Activated gamma-delta T cell (primary cell): ENCODE results near the gene MT1B.
"Not testable (repeated sequence)": the region's sequence is repeated elsewhere in the genome, so short reads cannot be mapped to it uniquely, and the experiment has no call there.

Source experiments
- DNase-seq: peaks from one replicate; lab custom pipeline; 2025; lab: John Stamatoyannopoulos, UW

Gene MT1B

DNA sequence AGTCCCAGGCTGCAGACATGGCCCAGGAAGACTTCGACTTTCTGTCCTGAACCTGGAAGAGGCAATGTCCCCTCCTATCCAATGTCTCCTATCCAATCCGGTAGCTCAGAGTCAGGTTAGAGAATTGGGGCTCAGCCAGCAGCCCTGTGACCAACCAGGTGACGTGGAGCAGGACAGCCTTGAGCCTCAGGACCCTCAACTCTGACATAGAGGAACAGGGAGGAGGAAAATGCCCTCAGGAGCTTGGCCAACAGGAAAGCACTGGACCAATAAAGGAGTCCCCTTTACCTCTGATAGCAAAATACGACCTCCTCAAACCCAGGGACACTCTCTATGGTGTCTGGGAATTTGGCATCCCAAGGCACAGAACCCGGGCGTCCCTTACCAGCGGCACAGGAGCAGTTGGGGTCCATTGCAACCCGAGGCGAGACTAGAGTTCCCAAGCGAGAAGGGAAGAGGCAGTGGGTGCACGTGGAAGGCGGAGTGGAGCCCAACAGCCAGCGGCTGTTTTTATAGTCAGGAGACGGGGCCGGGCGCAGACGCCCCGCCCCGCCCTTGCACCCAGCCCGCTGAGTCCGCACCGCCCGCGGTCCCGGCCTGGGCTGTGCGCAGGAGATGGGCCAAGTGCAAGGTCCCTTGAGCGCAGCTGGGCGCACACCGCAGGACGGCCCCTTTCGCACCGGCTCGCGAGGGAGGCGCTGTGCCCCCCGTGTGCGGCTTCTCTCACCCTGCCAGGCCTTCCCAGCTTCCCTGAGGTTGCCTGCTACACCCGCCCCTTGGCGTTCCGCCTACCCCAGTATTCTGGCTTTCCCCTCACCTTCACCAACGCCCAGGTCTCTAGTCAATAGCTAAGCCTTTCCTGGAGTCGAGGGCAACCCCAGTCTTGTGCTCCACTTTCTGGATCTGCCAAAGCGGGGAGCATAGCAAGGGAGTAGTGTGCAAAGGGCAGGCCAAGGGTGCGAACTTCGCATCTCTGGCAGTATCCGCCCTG is 16.2 kb downstream of the MT1B start, which contains the start of gene MT1G:
TSS of gene MT1G (minus strand) at position 485 of the 991 bp plus-strand sequence. CDS start at position 413, 72 bp downstream.
- no peak for DNase-seq

GRCh38 chr16:56669005-56669839 is 17.5 kb downstream of the MT1B start, which contains the start of gene MT1H:
TSS of gene MT1H (plus strand) at chr16:56669814. CDS start at chr16:56669885, 71 bp downstream.
- no peak for DNase-seq

GRCh38 chr16:56669840-56670619 is 18.3 kb downstream of the MT1B start:
- DNase-seq: no peak

DNA sequence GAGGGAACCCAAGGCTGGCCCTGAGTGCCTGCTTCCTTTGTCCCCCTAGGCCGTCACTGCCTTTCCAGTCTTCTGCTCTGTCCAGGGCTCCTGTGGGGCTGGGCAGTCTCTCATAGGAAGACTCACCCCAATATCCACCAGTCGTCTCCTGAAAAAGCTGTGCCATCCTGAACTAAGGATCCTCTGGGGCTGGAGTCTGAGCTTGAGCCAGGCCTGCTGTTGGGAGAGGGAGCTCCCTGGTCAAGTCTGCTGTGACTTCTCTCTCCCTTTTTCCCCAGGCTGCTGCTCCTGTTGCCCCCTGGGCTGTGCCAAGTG is 18.9 kb downstream of the MT1B start:
- no peak for DNase-seq

DNA sequence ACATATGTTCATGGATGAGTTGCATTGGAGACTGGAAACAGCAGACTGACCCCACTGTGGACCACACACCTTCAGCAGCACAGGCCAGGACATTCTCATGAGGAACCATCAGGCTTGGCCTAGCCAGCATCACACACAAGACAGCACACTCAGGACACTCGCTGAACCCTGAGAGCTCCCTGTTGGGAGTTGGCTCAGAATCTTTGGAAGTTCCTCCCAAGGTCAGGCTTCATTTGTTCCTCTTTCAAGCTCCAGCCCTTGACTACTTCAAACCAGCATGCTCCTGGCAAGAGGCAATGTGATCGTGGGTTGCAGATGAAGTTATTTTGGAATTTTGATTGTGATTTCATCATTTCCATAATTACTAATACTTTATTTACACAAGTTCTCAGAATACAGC is 20.0 kb downstream of the MT1B start:
- DNase-seq: not testable (repeated sequence)

GRCh38 chr16:56672171-56672570 is 20.5 kb downstream of the MT1B start:
- not testable (repeated sequence) for DNase-seq

- DNase-seq: no peak
Measured at GRCh38 chr16:56672761-56673536, 21.3 kb downstream of the MT1B start.

- no peak for DNase-seq
Measured at GRCh38 chr16:56673921-56674320, 22.2 kb downstream of the MT1B start.

GRCh38 chr16:56674570-56674969 is 22.9 kb downstream of the MT1B start:
- DNase-seq: not testable (repeated sequence)

DNA sequence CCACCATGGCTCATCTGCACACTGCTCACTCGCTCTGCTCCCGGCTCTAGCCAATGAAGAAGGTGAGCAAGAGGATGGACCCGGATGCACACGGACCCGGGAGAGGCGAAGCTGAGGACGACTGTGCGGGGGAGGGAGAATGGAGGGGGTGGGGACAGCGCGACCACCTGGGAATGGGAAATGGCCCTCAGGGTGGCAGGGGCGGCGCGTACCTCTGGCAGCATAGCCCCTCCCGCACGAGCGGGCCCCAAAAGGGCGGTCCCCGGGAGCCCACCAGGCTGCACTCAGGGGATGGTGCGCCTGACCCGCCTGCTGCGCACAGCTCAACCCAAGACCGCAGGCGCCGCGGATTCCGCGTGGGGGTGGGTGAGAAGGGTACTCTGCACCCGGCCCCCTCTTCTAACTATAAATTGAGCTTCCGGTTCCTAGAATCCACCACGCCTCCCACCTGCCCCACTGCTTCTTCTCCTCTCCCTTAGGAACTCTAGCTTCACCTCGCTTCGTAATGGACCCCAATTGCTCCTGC is 24.1 kb downstream of the MT1B start:
- DNase-seq: peak; percentile 42

GRCh38 chr16:56677474-56677873 is 25.8 kb downstream of the MT1B start:
- no peak for DNase-seq

DNA sequence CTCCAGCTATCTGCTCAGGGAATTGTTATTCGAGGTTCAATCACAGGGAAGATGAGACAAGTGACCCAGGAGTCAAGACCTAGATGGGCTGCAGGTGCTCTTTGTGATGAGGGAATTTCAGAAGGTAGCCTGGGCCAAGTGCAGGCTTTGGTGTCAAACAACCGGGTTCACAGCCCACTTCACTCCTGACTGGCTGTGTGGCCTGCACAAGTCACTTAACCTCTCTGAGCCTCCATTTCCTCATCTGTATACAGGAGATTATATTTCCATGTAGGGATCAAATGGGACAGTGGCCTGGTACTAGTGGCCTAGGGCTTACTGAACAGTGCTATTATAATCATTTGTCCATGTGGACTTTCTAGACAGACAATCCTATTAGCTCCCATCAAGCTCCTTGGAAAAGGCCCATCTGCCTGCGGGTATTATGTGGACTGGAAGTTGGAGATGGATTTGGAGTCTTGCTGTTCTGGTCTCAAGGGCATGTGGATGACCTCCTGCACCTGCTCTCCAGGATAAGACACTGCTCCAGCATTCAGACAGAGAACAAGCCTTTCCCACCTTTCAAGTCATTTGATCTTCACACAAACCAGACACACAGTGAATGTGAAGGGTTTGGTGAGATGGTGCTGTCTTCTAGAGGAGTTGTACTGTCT is 27.5 kb downstream of the MT1B start:
- DNase-seq: no peak

DNA sequence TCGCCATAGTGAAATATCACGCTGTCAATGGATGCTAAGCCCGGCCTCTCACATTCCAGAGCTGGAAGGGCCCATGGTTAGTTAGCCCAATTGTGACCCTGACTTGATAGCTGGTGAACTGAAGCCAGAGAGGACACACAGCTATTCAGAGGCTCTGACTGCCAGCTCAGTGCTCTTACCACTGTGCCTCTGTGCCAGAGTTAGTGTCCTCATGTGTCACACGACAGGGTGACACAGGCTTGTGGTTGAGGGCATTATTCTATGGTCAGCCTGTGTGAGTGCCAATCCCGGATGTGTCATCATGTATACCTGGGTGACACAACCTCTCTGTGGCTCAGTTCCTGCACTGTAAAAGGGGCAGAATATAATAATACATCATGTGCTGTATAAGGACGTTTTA is 28.1 kb downstream of the MT1B start:
- no peak for DNase-seq

GRCh38 chr16:56681939-56682702 is 30.4 kb downstream of the MT1B start, which contains the start of gene MT1X:
TSS of gene MT1X (plus strand) at chr16:56682470. CDS start at chr16:56682541, 71 bp downstream.
- peak; percentile 80 for DNase-seq

DNA sequence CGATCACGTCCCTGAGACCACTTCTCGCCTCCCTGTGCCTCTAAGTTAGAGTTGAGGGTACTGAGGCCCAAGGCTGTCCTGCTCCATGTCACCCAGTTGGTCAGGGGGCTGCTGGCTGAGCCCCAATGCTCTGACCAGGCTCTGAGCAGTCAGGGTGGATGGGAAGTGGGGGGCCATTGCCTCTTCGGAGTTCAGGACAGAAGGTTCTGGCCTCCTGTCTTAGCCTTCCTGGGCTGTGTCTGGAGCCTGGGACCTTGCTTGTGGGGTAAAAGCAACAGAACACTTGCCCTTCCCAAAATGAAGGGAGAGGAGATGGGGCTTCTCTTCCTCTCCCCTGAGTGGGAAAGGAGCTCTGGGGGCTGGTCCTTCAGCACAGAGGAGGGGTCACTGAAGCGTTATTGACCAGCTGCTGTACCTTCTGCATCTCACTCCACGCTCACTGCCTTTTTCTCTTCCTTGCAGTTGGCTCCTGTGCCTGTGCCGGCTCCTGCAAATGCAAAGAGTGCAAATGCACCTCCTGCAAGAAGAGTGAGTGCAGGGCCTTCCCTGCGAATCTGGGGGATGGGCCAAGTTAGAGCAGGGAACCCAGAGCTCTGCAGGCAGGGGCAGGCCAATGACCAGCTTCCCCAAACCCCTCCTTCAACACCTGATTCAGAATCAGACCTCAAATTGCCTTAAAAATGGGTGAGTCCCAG is 31.2 kb downstream of the MT1B start:
- DNase-seq: no peak

- no peak for DNase-seq
Measured at GRCh38 chr16:56683424-56684172, 31.9 kb downstream of the MT1B start.

- DNase-seq: no peak
Measured at GRCh38 chr16:56684256-56684925, 32.7 kb downstream of the MT1B start.
